ENCODE data around the gene CEP112.
"Not testable (repeated sequence)": the region's sequence is repeated elsewhere in the genome, so short reads cannot be mapped to it uniquely, and the experiment has no call there.

CEP112 gene

DNA sequence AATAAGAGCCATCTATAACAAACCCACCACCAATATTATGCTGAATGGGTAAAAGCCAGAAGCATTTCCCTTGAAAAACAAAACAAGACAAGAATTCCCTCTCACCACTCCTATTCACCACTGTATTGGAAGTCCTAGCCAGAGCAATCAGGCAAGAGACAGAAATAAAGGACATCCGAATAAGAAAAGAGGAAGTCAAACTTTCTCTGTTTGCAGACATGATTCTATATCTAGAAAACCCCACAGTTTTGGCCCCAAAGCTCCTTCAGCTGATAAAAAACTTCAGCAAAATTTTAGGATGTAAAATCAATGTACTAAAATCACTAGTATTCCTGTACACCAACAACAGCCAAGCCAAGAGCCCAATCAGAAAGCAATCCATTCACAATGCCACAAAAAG, 358.7 kb downstream of the CEP112 start:
- Histone ChIP-seq H3K36me3 (no peaks in the 10 kb centered on the region), H3K4me3 (ENCODE audit: low read depth, low read length) (no peak overlapping the region), H3K9me3 (ENCODE audit: severe bottlenecking) (peaks cover 6% of the 10 kb centered on the region), H3K27ac (no peak overlapping the region), H3K27me3 (ENCODE audit: insufficient read depth, low read depth, severe bottlenecking) (no peaks in the 10 kb centered on the region)
- DNase-seq, result no peak
- TF ChIP-seq, protein P1, sequence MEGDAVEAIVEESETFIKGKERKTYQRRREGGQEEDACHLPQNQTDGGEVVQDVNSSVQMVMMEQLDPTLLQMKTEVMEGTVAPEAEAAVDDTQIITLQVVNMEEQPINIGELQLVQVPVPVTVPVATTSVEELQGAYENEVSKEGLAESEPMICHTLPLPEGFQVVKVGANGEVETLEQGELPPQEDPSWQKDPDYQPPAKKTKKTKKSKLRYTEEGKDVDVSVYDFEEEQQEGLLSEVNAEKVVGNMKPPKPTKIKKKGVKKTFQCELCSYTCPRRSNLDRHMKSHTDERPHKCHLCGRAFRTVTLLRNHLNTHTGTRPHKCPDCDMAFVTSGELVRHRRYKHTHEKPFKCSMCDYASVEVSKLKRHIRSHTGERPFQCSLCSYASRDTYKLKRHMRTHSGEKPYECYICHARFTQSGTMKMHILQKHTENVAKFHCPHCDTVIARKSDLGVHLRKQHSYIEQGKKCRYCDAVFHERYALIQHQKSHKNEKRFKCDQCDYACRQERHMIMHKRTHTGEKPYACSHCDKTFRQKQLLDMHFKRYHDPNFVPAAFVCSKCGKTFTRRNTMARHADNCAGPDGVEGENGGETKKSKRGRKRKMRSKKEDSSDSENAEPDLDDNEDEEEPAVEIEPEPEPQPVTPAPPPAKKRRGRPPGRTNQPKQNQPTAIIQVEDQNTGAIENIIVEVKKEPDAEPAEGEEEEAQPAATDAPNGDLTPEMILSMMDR (IDR thresholded peaks at IDR 0.05; ENCODE audit: low read depth, low read length), result no peak

DNA sequence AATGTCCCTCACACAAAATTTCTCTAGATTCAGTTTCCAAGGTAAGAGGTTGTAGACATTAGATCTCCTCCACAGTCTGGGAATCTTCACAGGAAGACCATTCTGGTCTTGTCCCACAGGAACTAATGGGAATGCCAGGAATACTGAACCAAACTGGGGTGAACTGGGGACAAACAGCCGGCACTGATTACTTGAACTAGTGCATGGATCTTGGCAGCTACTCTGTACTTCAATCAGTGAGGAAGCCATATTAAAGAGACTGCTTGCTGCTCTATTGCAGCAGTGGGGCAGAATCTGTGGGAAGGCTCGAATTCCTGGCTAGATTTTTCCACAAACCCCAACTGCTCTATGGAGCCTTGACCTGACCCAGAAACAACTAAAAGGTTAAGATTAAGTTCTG, 361.6 kb downstream of the CEP112 start:
- Histone ChIP-seq H3K9me3 (ENCODE audit: severe bottlenecking) (peaks cover 6% of the 10 kb centered on the region), H3K27me3 (ENCODE audit: insufficient read depth, low read depth, severe bottlenecking) (no peaks in the 10 kb centered on the region), H3K27ac (no peak overlapping the region), H3K4me3 (ENCODE audit: low read depth, low read length) (no peak overlapping the region), H3K36me3 (no peaks in the 10 kb centered on the region)
- TF ChIP-seq, protein P1 (IDR thresholded peaks at IDR 0.05; ENCODE audit: low read depth, low read length), result no peak
- no peak for DNase-seq

DNA sequence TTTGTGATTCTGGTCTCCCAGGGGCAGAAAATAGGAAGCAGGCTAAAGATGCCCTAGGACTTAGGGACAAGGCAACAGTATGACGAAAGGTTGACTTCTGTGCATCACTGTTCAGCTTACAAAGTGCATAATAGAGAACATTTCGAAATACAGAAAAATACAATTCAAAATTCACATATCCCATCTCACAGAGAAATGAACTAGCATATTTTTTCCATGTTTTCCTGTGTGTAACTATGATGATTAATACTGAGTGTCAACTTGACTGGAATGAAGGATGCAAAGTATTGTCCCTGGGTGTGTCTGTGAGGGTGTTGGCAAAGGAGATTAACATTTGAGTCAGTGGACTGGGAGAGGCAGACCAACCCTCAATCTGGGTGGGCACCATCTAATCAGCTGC, 365.4 kb downstream of the CEP112 start:
- H3K27ac ChIP-seq; H3K27me3 ChIP-seq (ENCODE audit: insufficient read depth, low read depth, severe bottlenecking); DNase-seq: not testable (repeated sequence)

DNA sequence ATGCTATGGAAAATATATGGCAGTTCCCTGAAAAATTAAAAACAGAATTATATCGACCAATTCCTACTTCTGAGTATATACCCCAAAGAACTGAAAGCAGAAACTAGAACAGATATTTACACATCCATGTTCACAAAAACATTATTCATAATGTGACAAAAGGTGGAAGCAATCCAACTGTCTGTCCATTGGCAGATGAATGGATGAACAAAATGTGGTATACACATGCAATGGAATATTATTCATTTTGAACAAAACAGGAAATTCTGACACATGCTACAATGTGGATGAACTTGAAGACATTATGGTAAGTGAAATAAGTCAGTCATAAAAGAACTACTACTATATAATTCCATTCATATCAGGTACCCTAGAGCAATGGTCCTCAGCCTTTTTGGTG, 367.0 kb downstream of the CEP112 start:
- TF ChIP-seq, protein P1 (IDR thresholded peaks at IDR 0.05; ENCODE audit: low read depth, low read length), result no peak
- H3K36me3 ChIP-seq, result no peaks in the 10 kb centered on the region
- no peak for DNase-seq
- no peak overlapping the region for H3K27ac ChIP-seq
- no peak overlapping the region for H3K4me3 ChIP-seq (ENCODE audit: low read depth, low read length)
- H3K9me3 ChIP-seq (ENCODE audit: severe bottlenecking), result no peaks in the 10 kb centered on the region
- no peaks in the 10 kb centered on the region for H3K27me3 ChIP-seq (ENCODE audit: insufficient read depth, low read depth, severe bottlenecking)

More for the DNA sequence above, 365.4 kb downstream of the CEP112 start:
- H3K9me3 ChIP-seq (ENCODE audit: severe bottlenecking); H3K36me3 ChIP-seq; H3K4me3 ChIP-seq (ENCODE audit: low read depth, low read length): not testable (repeated sequence)

DNA sequence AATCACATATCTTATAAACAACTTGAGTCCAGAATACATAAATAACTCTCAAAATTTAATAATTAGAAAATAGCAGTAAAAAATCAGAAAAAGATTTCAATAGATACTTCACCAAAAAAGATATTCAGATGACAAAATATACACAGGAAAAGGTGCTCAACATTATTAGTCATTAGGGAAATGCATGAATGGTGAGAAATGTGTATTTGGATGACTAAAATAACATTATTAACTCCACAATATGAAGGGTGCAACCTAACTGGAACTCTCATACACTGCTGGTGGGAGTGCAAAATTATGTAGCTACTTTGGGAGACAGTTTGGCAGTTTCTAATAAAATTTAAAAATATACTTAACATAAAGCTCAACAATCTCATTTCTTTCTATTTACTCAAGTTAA, 368.2 kb downstream of the CEP112 start:
- DNase-seq, result no peak

DNA sequence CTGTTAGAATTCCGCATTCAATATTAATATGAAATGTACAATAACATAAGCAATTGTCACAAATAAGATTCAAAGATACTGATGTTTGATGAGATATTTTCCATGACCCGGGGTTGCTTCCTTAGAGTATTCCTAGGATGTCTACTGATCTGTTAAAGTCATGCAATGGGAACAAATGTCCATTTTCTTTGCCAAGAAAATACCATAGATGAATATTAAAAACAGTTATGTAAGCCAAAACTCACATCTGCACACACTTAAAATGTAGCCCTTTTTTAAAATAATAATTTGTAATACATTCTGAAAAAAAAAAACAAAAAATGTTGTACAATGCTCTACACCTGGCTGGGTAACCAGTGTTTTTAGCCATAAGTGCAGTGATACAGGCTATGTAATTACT, 371.1 kb downstream of the CEP112 start:
- Histone ChIP-seq H3K36me3 (no peaks in the 10 kb centered on the region), H3K27ac (no peak overlapping the region), H3K9me3 (ENCODE audit: severe bottlenecking) (no peaks in the 10 kb centered on the region), H3K27me3 (ENCODE audit: insufficient read depth, low read depth, severe bottlenecking) (no peaks in the 10 kb centered on the region), H3K4me3 (ENCODE audit: low read depth, low read length) (no peak overlapping the region)
- no peak for DNase-seq
- TF ChIP-seq, protein P1 (IDR thresholded peaks at IDR 0.05; ENCODE audit: low read depth, low read length), result no peak

More for the DNA sequence above, 368.2 kb downstream of the CEP112 start:
- H3K27ac ChIP-seq, result no peak overlapping the region
- TF ChIP-seq, protein P1 (IDR thresholded peaks at IDR 0.05; ENCODE audit: low read depth, low read length), result no peak
- H3K27me3 ChIP-seq (ENCODE audit: insufficient read depth, low read depth, severe bottlenecking), result no peaks in the 10 kb centered on the region
- no peaks in the 10 kb centered on the region for H3K9me3 ChIP-seq (ENCODE audit: severe bottlenecking)
- no peak overlapping the region for H3K4me3 ChIP-seq (ENCODE audit: low read depth, low read length)
- H3K36me3 ChIP-seq, result no peaks in the 10 kb centered on the region
